NCI-H146 treated with DMSO at 0.1 percent for 48 hours (cell line): ENCODE measurements around the gene FBXO8.

Experiments used
- DNase-seq: peaks from one replicate; lab custom pipeline; 2025; ENCODE audit not compliant: unreplicated experiment; lab: John Stamatoyannopoulos, UW

The FBXO8 gene

DNA sequence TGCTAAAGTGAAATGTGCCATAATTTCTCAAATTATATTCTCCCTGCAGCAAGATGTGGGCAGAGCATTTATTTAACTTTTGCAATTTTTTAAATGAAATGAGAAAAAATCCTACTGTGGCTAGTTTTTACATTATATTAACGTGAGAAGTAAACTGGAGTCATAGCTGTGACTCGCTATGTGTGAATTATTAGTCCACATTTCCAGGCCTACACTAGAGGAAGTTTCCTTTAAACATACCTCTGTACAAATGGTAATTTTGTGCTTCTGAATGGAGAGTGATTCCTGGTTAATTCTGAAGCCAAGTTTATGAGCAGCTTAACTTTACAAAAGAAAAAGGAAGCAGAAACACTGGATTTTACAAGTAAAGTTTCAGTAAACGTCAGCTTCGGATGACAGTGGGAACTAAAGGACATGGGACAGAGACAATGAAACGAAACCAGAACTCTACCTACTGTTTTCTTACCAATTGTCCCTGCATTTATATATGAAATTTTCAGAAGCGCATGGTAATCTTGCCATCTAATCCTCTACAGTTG is 72.4 kb downstream of the FBXO8 start:
- DNase-seq: no peak

DNA sequence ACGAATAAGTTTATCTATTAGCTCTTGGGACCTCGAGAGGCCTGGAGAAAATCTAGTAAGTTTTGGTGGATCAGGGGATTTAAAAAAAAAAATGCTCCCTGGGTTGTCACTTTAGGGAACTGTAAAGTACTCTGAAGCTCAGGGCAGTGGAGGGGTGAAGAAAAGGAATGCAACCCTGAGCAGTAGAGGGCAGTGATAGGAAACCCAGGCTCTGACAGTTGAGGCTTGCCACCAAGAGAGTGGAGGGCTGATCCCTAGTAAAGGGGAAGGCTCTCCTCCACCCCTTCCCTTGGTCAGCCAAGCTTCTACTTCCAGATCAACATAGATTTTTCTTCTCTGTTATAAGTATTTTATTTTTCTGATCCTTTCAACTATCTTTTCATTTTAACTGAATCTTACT is 73.1 kb downstream of the FBXO8 start:
- DNase-seq: no peak

DNA sequence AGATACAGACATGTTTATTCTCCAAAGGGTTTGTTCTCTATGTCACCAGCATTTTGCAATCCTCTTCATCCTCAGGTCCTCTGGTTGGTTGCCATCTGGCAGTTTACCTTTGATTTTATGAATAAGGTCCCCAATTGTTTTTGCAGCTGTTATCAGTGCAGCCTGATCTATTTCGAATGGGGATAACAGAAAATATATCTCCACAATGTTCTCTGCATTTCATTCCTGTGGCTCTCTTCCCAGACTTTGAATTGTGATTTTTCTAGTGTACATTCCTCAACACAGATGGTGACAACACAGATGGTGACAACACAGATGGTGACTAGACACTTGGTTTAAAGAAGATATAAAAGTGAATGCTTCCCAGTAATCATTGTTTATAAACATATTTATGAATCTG is 74.1 kb downstream of the FBXO8 start:
- DNase-seq: no peak

DNA sequence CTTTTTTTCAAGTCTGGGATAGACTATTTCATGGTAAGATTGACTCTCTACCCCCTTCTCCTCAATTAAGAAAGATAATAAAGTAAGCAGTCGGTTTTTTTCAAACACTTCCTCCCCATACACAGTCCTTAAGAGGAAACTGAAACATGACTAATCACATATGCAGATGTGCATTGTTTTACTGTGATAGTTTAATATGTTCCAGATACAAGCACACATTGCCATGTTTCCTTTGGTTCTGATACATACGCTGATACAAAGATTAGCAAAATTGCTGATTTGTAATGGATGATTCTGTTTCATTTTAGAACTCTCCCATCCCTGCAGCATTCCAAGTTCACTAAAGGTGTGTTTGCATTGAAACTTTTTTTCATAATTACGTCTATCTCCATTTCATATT is 76.1 kb downstream of the FBXO8 start:
- no peak for DNase-seq

DNA sequence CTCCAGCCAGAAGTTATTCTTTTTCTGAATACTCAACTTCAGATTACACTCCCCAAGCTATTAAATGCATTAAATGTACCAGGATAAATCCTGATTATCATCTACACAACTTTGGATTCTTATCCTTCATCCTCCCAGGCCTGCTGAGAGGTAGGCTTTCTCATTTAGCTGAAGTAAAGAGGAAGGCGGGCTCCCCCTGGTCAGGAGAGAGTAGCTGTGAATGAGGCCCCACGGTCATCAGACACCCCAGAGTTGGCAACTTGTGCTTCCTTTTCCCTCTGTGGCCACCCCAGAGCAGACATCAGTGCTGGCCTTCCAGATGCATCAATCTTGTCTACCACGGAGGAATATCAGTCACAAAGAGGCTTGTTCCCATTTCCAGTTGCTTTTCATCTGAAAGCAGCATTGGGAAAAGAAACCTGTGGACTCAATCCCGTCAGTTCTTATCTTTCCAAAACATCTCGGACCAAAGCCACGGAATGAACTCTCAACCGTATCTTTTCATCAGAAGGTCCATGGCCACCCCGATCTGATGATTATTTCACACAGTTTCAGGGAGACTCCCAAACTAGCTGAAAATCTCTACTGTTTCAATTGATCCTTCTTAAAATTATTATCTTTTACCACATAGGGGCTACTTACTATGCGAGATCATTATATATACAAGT is 79.2 kb downstream of the FBXO8 start:
- no peak for DNase-seq

DNA sequence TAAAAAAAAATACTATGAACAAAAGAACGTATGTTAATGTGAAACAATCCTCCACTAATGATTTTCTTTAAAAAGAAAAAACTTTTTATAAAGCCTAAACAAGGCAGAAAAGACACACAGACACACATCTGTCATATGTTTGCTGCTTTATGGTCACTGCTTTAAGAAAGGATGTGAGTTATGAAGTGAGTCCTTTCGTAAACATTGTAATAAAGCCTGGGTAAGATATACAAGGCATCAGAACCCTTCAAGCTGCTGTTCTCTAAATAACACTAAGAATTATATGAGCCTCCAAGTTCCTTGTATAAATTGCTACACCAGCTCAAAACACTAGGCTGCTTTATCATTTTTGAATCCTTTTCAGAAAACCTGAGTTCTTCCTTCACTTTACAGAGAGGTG is 81.6 kb downstream of the FBXO8 start:
- DNase-seq: no peak

DNA sequence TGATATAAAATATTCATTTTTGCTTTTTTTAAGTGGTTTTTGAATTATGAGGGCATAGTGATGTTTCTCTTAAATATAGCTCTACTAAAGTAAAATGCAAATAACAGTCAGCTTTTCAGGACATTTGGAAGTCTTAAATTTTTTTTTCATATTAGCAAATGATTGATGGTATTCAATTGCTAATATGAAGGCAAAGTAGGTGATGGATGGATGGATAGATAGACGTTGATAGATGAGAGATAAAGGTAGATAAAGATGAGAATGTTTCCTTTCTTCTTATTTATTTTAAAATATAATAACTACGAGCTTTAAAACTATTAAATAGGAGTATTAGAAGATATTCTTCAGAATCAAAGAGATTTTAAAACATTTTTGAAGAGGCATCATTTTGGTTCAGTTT is 83.7 kb downstream of the FBXO8 start:
- DNase-seq: no peak

DNA sequence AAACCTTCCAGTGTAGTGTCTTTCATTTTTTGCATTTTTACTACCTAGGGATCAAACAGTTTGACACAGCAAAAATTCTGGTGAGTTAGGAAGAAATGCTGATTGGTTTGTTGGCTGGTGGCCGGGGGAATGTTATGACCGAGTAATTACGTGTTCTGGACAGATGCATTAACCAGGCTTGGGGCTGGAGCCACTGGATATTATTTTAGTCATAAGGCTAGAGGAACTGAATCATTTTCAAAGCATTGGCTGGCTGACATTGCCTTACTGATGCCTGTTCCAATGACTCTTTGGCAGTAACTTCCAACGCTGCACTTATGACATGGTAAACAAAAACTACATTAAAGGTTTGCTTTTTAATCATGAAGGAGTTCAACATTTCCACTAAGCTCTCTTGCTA is 84.6 kb downstream of the FBXO8 start:
- DNase-seq: no peak

DNA sequence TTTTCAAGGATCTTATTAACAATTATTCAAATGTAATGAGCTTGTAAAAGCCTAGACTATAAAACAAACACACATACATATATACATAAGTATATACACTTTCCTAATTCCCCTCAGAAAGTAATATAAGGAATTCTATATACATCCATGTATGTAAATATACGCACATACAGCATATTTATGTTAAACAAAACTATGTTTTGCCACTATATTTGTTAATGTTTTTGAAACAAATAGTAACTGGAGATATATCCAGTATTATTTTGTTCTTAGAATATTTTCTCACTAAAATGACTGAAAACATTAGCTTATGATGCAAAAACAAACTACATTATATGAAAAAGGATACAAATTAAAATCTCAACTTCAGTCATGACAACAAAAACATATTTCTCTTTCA is 85.1 kb downstream of the FBXO8 start:
- DNase-seq: no peak

DNA sequence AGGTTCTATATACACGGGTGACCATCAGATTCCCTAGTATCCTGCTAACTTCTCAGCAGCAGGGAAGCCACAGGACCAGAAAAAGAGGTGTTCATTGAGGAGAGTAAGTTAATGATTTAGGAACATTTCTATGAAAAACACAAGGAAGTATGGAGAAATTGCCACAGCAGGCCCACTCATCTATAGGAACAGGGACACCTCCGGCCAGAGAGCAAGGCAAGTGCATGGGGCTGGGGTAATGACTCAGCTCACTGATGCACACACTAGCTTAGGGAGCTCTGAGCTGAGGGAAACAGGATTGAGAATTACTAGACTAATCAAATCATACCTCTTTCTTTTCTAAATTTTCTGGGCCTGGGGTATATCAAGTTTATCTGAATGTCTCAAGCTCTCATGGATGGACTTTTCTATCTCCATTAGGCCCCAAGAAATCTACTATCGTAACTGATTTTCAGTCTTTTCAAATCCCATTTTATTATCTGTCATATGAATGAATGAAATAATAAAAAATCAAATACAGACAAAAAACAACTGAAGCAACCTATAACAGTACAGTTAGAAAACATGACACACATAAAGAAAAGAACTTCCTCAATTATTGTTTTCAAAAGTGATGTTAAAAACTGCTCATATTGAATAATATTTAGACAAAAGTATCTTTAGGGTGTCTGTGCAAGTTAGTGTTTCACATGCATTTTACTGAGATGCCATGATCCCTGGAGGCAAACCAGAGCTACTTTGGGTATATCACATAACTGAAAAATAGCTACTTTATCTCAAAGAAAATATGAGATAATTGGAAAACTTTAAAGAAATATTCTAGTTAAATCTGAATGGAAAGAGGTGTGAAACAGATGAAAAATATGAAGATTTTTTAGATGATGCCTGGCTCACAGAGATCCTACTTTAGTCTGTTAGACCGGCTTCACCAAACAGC is 89.8 kb downstream of the FBXO8 start:
- DNase-seq: no peak

DNA sequence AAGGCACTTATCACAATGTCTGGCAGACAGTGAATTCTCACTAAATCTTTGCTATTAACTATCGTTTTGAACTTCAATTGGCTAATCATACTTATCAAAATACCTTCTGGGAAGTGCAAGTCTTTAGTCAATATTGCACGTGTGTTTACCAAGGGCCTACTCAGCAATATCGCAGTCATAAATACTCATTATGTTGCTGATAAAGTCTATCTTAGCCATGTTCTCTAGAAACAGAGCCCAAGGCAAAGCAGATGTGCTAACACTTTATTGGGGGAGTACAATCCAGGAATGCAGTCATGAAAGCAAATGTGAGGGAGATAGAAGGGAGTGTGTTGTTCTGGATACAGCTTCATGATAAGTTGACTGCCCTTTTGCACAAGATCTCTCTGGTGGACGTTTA is 90.5 kb downstream of the FBXO8 start:
- DNase-seq: no peak

DNA sequence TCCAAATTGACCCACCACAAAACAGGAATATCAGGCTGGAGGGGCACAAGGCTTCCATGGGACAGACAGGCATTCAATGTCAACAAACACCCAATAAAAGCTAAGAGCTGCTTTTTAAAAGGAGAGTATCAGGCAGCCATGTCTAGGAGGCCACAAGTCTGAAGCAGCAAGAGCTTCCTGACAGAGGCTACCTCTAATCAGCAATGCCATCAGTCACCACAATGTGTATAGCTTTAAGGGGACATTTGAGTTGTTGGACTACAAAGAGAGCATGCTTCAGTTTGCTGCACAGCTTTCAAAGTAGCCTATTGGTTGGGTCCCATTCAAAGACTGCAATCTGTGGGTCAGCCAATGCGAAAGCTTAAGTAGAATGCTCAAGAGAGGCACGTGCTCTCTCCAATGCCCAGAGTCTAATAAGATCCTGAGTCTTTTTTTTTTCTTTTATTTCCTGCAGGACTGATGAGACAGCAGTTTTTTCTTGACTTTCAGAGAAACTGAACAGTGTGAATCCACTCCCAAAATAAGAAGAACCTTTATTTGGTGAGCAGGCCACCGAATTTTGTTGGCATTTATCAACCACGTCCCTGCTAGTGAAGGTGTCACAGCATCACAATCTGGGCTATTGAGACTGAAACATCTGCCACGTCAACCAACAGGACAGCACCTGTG is 92.5 kb downstream of the FBXO8 start:
- no peak for DNase-seq

DNA sequence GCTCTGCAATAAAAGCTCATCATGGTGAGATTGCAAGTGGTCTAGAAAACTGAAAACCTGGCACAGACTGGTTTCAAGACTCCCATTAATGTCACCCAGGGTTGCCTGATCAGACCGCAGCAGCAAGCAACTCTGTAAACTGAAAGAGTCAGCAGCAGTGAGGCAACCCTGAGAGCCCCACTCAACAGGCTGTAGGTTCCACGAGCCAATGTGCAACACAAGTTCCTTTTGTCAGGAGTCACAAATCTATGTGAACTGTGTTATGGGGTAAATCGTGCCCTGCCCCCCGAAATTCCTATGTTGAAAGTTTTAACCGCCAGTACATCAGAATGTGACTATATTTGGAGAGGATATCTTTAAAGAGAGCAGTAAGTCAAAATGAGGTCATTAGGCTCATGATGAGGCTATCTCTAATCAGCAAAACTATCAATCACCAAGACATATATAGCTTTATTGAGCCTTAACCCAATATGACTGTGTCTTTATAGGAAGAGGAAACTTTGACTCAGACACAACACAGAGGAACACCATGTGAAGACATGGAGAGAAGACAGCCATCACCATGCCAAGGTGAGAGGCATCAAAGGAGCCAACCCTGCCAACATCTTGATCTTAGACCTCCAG is 94.0 kb downstream of the FBXO8 start:
- DNase-seq: no peak
